Panc1 (cell line): Measurements from ENCODE around the gene VPS51.

Experiments used
- POLR2AphosphoS5 ChIP-seq: IDR thresholded peaks from 2 replicates; pipeline ENCODE4 v1.6.1; 2012; ENCODE audit warnings: mild to moderate bottlenecking, low read depth, low read length, moderate library complexity
- SIN3A ChIP-seq: IDR thresholded peaks from 2 replicates; pipeline ENCODE4 v1.6.1; 2012; ENCODE audit warnings: low read depth, mild to moderate bottlenecking, low read length, moderate library complexity, borderline replicate concordance; ENCODE audit not compliant: insufficient read depth
- TCF7L2 ChIP-seq: IDR thresholded peaks from 2 replicates; pipeline ENCODE4 v1.6.1; 2011; ENCODE audit warnings: mild to moderate bottlenecking, low read depth, low read length, inconsistent platforms
- TF ChIP-seq, protein P1 (sequence below), 2 experiments: IDR thresholded peaks; 2 replicates each; pipeline ENCODE4 v1.6.1; 2011 to 2012; ENCODE audit warnings: low read depth in 2 of 2, control low read depth in 1 of 2, low read length in 1 of 2, mild to moderate bottlenecking in 1 of 2, moderate library complexity in 1 of 2; ENCODE audit not compliant: insufficient read depth in 1 of 2
- TF ChIP-seq, protein P2 (sequence below): fragments of 450-650 bp; IDR thresholded peaks from 2 replicates; pipeline ENCODE4 v1.5.1; 2017; ENCODE audit warnings: mild to moderate bottlenecking

DNA sequence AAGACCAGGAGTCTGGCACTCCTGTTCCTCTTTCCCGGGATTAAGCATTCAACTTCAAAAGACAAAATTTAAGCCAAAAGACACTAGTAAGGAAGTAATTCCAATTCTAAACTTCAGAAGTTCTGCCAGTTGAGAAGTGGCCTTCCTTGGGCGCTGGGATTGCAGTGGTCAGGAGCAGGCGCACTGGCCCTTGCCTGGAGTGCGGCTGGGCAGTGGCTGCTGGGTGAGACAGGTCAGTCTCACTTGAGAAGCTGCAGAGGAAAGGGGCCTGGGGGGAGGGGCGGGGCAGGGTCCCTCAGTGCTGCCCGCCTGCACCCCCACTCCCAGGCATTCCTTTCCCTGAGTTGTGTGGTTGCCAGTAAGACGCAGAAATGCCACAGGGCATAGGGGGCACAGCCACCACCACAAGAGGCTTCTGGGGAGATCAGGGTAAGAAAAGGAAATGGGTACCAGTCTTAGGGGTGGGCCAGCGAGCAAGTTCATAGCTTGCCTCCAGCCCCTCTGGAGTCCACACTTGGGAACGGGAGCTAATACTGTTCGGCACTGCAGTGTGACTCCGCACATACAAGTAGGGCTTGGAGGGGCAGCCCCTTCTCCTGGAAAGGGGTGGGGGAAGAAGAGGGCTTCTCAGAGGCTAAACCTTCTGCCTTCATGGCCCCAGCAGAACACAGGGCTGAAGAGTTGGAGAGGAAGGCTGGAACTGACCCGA, 31.6 kb downstream of the VPS51 start:
- TF ChIP-seq, protein P1, sequence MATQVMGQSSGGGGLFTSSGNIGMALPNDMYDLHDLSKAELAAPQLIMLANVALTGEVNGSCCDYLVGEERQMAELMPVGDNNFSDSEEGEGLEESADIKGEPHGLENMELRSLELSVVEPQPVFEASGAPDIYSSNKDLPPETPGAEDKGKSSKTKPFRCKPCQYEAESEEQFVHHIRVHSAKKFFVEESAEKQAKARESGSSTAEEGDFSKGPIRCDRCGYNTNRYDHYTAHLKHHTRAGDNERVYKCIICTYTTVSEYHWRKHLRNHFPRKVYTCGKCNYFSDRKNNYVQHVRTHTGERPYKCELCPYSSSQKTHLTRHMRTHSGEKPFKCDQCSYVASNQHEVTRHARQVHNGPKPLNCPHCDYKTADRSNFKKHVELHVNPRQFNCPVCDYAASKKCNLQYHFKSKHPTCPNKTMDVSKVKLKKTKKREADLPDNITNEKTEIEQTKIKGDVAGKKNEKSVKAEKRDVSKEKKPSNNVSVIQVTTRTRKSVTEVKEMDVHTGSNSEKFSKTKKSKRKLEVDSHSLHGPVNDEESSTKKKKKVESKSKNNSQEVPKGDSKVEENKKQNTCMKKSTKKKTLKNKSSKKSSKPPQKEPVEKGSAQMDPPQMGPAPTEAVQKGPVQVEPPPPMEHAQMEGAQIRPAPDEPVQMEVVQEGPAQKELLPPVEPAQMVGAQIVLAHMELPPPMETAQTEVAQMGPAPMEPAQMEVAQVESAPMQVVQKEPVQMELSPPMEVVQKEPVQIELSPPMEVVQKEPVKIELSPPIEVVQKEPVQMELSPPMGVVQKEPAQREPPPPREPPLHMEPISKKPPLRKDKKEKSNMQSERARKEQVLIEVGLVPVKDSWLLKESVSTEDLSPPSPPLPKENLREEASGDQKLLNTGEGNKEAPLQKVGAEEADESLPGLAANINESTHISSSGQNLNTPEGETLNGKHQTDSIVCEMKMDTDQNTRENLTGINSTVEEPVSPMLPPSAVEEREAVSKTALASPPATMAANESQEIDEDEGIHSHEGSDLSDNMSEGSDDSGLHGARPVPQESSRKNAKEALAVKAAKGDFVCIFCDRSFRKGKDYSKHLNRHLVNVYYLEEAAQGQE (IDR thresholded peaks at IDR 0.05; ENCODE audit: insufficient read depth in 1 of 2, low read depth in 2 of 2, low read length in 1 of 2), result no peak
- TF ChIP-seq, protein P2, sequence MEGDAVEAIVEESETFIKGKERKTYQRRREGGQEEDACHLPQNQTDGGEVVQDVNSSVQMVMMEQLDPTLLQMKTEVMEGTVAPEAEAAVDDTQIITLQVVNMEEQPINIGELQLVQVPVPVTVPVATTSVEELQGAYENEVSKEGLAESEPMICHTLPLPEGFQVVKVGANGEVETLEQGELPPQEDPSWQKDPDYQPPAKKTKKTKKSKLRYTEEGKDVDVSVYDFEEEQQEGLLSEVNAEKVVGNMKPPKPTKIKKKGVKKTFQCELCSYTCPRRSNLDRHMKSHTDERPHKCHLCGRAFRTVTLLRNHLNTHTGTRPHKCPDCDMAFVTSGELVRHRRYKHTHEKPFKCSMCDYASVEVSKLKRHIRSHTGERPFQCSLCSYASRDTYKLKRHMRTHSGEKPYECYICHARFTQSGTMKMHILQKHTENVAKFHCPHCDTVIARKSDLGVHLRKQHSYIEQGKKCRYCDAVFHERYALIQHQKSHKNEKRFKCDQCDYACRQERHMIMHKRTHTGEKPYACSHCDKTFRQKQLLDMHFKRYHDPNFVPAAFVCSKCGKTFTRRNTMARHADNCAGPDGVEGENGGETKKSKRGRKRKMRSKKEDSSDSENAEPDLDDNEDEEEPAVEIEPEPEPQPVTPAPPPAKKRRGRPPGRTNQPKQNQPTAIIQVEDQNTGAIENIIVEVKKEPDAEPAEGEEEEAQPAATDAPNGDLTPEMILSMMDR, result no peak
- TF ChIP-seq POLR2AphosphoS5 (no peak; the same call in none of the 2 replicates), SIN3A (no peak), TCF7L2 (no peak)
